Peyer's patch (tissue), 4 donors: ENCODE data around the gene FOLR2. TPM values are rescaled to one million over a fixed set of nuclear protein-coding genes. Genes with fewer than 3 reads are reported as not detected.
A peak's percentile ranks its signal among the peaks of the same experiment; 100 is the strongest.
"Not testable (repeated sequence)": the region's sequence is repeated elsewhere in the genome, so short reads cannot be mapped to it uniquely, and the experiment has no call there.

Source experiments
- DNase-seq, 3 donors: peaks; one replicate each; pipeline ENCODE4 v3.0.0-alpha.2; 2017 to 2019
- H3K27ac ChIP-seq, 4 donors: fragments of 200-600 bp; sonication (generic); one replicate each; pipeline ENCODE4 v1.5.1; 2016 to 2019
- H3K27me3 ChIP-seq, 2 donors: fragments of 200-600 bp; sonication (generic); one replicate each; pipeline ENCODE4 v1.5.1; 2019
- H3K36me3 ChIP-seq, 3 donors: fragments of 200-600 bp; sonication (generic); one replicate each; pipeline ENCODE4 v1.5.1; 2016 to 2019
- H3K4me1 ChIP-seq, 4 donors: fragments of 200-600 bp; sonication (generic); one replicate each; pipeline ENCODE4 v1.5.1; 2016 to 2019
- H3K4me3 ChIP-seq, 4 donors: fragments of 200-600 bp; sonication (generic); 1 replicate in 3 of 4; 2 replicates in 1 of 4; pipeline ENCODE4 v1.5.1; 2016 to 2019; ENCODE audit warnings: mild to moderate bottlenecking in 1 of 4
- H3K9me3 ChIP-seq, 4 donors: fragments of 200-600 bp; sonication (generic); one replicate each; pipeline ENCODE4 v1.5.1; 2016 to 2019; ENCODE audit warnings: mild to moderate bottlenecking in 1 of 4
- CTCF ChIP-seq, 6 experiments: fragments of 450-650 bp in 4 of 6; fragments of 200-600 bp in 2 of 6; sonication (generic) in 1 of 6; IDR thresholded peaks; one replicate each; pipeline ENCODE4 v1.5.1; 2017 to 2019; ENCODE audit warnings: antibody characterized with exemption in 6 of 6, mild to moderate bottlenecking in 3 of 6, moderate library complexity in 1 of 6
- POLR2A ChIP-seq, 2 donors: fragments of 450-650 bp; IDR thresholded peaks; one replicate each; pipeline ENCODE4 v1.5.1; 2017; ENCODE audit warnings: antibody characterized with exemption in 2 of 2, mild to moderate bottlenecking in 2 of 2, moderate library complexity in 2 of 2
- total RNA-seq, 4 donors: library from RNA; depleted of rRNA; stranded (reverse); fragments of >200 nt; gene quantifications; one replicate each; pipeline ENCODE4 v1.1.0, GENCODE V29; 2016

FOLR2 gene
- total RNA-seq, 4 donors from 2014 or later = 3.5 to 15.8 (median 8.0) TPM; not detected in 1

DNA sequence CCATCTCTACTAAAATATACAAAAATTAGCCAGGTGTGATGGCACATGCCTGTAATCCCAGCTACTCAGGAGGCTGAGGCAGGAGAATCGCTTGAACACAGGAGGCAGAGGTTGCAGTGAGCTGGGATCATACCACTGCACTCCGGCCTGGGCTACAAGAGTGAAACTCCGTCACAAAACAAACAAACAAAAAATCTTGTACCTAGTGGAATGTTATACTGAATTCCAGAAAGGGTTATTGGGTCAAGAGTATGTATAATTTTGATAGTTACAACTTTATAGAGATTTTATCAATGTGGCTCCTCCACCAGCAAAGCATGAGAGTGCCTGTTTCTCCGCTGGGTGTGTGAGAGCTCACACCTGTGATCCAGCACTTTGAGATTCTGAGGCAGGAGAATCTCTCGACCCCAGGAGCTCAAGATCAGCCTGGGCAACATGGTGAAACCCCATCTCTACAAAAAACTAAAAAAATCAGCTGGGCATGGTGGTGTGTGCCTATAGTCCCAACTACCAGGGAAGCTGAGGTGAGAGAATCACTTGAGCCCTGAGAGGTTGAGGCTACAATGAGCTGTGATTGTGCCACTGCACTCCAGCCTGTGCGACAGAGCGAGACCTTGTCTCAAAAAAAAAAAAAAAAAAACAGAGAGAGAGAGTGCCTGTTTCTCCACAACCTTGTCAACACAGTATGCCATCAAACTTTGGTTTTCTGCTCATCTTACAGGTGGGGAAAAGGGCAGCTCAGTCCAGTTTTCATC lies 37.4 kb upstream of the FOLR2 start:
- no peak overlapping the region for H3K4me3 ChIP-seq
- H3K27ac ChIP-seq = no peak overlapping the region
- no peaks in the 10 kb centered on the region for H3K9me3 ChIP-seq
- no peaks in the 10 kb centered on the region for H3K27me3 ChIP-seq
- TF ChIP-seq POLR2A (IDR thresholded peaks at IDR 0.05) (no peak), CTCF (IDR thresholded peaks at IDR 0.05) (no peak)
- no peak for DNase-seq
- H3K36me3 ChIP-seq = no peaks in the 10 kb centered on the region
- H3K4me1 ChIP-seq = peaks cover 0 to 6% (median 0%) of the 10 kb centered on the region in 4 donors

DNA sequence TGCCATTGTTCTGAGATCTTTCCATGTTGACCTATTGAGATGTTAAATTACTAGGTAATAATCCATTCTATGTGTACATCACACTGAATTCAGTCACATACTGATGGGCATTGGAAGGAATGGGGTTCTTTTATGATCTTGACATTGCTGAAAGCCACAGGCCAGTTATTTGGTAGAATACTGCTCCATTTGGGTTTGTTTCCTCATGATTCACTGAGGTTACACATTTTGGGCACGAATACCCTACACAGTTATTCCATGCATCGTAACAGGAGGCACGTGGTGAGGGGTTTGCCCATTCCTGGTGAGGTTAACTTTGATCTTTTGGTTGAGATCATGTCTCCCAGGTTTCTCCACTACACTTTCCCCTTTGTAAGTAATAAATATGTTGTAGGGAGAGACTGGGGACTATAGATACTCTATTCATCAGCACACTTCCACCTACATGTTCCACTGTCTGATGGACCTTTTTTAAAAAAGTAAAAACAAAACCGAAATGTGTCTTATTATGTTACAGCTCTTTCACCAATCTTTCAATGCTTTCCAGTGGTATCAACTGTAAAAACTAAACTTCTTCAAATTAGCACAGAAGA lies 36.7 kb upstream of the FOLR2 start:
- DNase-seq = no peak
- H3K27ac ChIP-seq = no peak overlapping the region
- H3K27me3 ChIP-seq = no peaks in the 10 kb centered on the region
- peaks cover 0 to 5% (median 0%) of the 10 kb centered on the region in 4 donors for H3K4me1 ChIP-seq
- TF ChIP-seq POLR2A (IDR thresholded peaks at IDR 0.05) (no peak), CTCF (IDR thresholded peaks at IDR 0.05) (no peak)
- no peak overlapping the region for H3K4me3 ChIP-seq
- no peaks in the 10 kb centered on the region for H3K9me3 ChIP-seq
- no peaks in the 10 kb centered on the region for H3K36me3 ChIP-seq

- not testable (repeated sequence) for H3K27me3 ChIP-seq, H3K9me3 ChIP-seq, H3K4me3 ChIP-seq, H3K36me3 ChIP-seq, H3K4me1 ChIP-seq, DNase-seq, H3K27ac ChIP-seq
Observed at GRCh38 chr11:72180892-72181552, 35.6 kb upstream of the FOLR2 start.

DNA sequence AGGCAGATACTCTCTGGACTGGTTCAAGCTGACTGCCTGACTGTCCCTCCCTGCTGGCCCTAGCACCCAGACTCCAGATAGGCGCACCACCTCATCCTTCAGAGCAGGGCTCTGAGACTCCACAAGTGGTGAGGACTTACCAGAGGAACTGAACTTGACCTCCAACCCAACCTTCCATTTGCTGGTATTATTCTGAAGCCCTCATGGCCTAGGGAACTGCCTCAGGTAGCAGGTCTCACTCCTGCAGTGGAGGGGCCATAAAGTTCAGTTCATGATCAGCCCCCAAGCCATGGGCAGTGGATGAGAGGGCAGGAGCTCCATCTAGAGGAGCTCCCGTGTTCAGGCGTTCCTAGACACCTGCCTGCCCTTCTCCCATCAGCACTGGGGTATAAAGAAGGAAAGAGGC lies 35.0 kb upstream of the FOLR2 start:
- peak in 3 of 6 experiments; percentile 28 to 55 (median 37) for TF ChIP-seq CTCF (IDR thresholded peaks at IDR 0.05)
- not testable (repeated sequence) for H3K27me3 ChIP-seq, H3K4me3 ChIP-seq, DNase-seq, H3K4me1 ChIP-seq, H3K9me3 ChIP-seq, H3K36me3 ChIP-seq, H3K27ac ChIP-seq

DNA sequence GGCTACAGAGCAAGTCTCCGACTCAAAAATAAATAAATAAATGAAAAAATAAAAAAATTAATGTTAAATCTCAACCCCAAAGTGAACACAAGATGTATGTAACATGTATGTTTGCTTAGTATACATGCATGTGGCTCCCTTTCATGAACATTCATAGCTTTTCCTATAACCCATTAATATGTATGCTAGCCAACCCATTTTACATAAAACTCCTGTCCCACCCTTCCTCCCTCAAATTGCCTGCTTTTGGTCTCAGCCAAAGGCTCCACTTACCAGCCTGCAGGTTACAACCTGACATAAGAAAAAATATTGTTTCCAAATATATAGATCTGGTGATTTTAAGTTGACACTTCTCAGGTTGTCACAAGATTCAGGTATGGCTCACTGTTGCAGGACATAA lies 28.3 kb upstream of the FOLR2 start:
- no peaks in the 10 kb centered on the region for H3K27me3 ChIP-seq
- H3K4me3 ChIP-seq = no peak overlapping the region
- H3K36me3 ChIP-seq = no peaks in the 10 kb centered on the region
- no peaks in the 10 kb centered on the region for H3K9me3 ChIP-seq
- H3K4me1 ChIP-seq = peaks cover 0 to 5% (median 0%) of the 10 kb centered on the region in 4 donors
- TF ChIP-seq POLR2A (IDR thresholded peaks at IDR 0.05) (no peak), CTCF (IDR thresholded peaks at IDR 0.05) (no peak)
- no peak overlapping the region for H3K27ac ChIP-seq
- DNase-seq = no peak
